ENCODE measurements around the gene CAMK1D. TPM values are rescaled to one million over a fixed set of nuclear protein-coding genes. Genes with fewer than 3 reads are reported as not detected.
"Not testable (repeated sequence)": the region's sequence is repeated elsewhere in the genome, so short reads cannot be mapped to it uniquely, and the experiment has no call there.

CAMK1D gene
- total RNA-seq, 1 donor from 2014 or later = 3.2 TPM

- intact Hi-C loops (cut with DNase I) = loop anchor here (5.0 to 10.0 kb wide), 3 partner anchors 192 to 496 kb away; no protein-coding TSS in a partner anchor
These were observed 363.6 kb downstream of the CAMK1D start for GRCh38 chr10:12712984-12713316.

DNA sequence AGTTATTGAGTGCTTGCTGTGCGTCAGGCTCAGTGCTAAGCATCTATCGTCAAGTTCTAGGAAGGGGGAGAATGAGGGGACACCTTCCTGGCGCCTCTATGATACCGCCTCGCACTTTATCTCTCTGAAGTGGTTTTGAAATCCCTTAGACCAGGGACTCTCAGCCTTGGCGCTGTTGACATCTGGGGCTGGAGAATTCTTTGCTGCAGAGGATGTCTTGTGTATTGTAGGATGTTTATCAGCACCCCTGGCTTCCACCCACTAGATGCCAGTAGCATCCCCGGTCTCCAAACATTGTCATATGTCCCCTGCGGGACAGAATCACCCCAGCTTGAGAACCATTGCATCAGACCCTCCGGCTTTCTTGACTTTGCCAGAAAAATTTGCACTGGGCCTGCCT lies 366.7 kb downstream of the CAMK1D start:
- no peak for DNase-seq (ENCODE audit: low spot score)
- intact Hi-C loops (cut with DNase I) = loop anchor here (10.0 kb wide), 2 partner anchors 189 to 359 kb away; no protein-coding TSS in a partner anchor

More at GRCh38 chr10:12712984-12713316, 363.6 kb downstream of the CAMK1D start:
- not testable (repeated sequence) for DNase-seq (ENCODE audit: low spot score)

GRCh38 chr10:12717981-12718707 lies 368.8 kb downstream of the CAMK1D start:
- intact Hi-C loops (cut with DNase I) = loop anchor here (10.0 kb wide), 2 partner anchors 187 to 357 kb away; no protein-coding TSS in a partner anchor
- no peak for DNase-seq (ENCODE audit: low spot score)

DNA sequence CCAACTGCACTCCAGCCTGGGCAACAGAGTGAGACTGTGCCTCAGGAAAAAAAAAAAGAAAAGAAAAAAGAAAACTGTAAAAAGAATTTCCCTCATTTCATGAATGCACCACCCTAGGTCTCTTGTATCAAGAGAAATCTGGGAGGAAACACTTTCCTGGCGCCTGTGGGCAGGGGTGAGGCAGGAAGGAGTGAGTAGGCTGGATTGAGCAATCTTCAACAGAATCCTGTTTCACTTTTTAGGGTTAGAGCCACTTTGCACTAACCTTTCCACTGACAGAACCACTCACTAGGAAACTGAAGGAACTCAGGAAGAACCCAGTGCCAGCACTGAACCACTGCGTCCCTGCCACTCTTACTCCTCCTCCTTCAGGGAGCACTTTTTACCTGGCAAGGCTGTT lies 370.0 kb downstream of the CAMK1D start:
- DNase-seq (ENCODE audit: low spot score) = no peak
- intact Hi-C loops (cut with DNase I) = loop anchor here (10.0 kb wide), 2 partner anchors 185 to 355 kb away; no protein-coding TSS in a partner anchor

DNA sequence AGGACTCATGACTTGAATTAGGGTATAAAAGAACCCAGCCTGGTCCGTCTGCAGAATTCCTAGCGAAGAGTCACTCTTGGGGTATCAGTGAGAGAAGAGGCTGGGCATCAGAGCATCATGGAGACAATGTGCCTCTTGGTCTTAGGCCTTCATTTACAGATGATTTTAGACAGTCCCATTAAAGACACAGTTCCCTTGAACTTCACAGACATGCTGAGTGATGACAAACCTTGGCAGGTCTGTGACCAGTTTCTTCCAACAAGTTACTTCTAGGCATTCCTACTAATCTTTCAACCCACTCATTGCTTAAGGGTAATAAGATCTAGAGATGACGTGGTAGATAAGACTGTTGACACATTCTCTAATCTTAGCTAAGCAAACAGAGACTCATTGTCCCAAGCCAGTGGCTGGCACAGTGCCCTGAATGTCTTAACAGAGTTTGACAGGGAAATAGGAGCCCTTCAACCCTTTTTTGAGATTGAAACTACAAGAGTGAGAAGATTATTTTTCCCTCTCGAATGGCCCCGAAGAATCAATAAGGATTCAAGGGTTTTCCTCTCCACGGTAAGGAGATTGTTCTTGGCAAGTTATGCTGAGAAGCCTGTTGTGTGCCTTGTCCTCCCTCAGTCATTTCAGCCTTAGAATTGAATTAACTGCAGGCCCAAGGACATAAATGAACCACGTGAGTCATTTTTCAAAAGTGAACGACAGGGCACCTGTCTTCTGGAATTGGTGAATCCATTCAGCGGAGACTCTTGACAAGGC lies 371.1 kb downstream of the CAMK1D start:
- DNase-seq (ENCODE audit: low spot score) = no peak
- intact Hi-C loops (cut with DNase I) = no loop called here

DNA sequence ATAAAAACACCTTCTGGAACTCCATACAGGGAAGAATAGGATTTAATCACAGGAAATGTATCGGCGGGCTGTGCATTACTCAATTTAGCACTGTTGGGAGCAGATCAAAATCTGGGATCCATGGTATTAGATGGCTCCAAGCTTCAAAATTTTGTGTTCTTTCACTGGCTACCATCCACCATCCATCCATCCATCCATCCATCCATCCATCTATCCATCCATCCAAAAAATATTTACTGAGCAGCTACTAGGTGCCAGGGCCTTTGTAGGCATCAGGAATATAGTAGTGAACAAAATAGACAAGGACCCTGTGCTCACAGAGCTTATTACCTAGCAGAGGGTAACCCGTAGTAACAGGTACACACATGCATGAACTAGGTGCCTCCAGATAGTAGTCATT lies 372.0 kb downstream of the CAMK1D start:
- intact Hi-C loops (cut with DNase I) = no loop called here
- DNase-seq (ENCODE audit: low spot score) = no peak

GRCh38 chr10:12723220-12723619 lies 373.9 kb downstream of the CAMK1D start:
- no peak for DNase-seq (ENCODE audit: low spot score)
- intact Hi-C loops (cut with DNase I) = no loop called here

- intact Hi-C loops (cut with DNase I) = no loop called here
- DNase-seq (ENCODE audit: low spot score) = no peak
These were observed 375.6 kb downstream of the CAMK1D start for GRCh38 chr10:12724807-12725579.

DNA sequence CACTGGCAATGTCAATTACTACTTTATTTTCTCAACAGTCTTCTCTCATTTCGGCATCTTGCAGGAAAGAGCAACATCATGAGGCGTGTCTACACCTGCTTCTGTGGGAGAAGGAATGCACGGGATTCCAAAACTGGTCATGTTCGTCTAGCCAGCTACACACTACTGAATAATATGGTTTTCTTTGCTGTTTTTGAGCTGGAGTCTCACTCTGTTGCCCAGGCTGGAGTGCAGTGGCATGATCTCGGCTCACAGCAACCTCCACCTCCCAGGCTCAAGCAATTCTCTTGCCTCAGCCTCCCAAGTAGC lies 376.2 kb downstream of the CAMK1D start:
- DNase-seq (ENCODE audit: low spot score); intact Hi-C loops (cut with DNase I): not testable (repeated sequence)

GRCh38 chr10:12726971-12727831 lies 377.9 kb downstream of the CAMK1D start:
- no peak for DNase-seq (ENCODE audit: low spot score)
- intact Hi-C loops (cut with DNase I) = no loop called here

DNA sequence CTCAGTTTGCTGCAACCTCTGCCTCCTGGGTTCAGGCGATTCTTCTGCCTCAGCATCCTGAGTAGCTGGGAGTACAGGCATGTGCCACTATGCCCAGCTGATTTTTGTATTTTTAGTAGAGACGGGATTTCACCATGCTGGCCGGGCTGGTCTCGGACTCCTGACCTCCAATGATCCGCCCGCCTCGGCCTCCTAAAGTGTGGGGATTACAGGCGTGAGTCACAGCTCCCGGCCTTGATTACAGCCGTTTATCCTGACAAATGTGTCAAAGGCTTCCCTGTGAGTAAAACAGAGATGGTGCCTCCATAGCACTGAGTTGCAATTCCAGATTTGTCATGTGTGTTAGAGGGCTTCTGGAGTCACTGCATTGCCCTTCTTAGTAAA lies 378.5 kb downstream of the CAMK1D start:
- no peak for DNase-seq (ENCODE audit: low spot score)

GRCh38 chr10:12728494-12728893 lies 379.1 kb downstream of the CAMK1D start:
- no peak for DNase-seq (ENCODE audit: low spot score)
- intact Hi-C loops (cut with DNase I) = no loop called here

More for the DNA sequence above, 378.5 kb downstream of the CAMK1D start:
- intact Hi-C loops (cut with DNase I) = no loop called here

- DNase-seq (ENCODE audit: low spot score) = no peak
- intact Hi-C loops (cut with DNase I) = no loop called here
These were observed 380.5 kb downstream of the CAMK1D start for GRCh38 chr10:12729885-12730284.

DNA sequence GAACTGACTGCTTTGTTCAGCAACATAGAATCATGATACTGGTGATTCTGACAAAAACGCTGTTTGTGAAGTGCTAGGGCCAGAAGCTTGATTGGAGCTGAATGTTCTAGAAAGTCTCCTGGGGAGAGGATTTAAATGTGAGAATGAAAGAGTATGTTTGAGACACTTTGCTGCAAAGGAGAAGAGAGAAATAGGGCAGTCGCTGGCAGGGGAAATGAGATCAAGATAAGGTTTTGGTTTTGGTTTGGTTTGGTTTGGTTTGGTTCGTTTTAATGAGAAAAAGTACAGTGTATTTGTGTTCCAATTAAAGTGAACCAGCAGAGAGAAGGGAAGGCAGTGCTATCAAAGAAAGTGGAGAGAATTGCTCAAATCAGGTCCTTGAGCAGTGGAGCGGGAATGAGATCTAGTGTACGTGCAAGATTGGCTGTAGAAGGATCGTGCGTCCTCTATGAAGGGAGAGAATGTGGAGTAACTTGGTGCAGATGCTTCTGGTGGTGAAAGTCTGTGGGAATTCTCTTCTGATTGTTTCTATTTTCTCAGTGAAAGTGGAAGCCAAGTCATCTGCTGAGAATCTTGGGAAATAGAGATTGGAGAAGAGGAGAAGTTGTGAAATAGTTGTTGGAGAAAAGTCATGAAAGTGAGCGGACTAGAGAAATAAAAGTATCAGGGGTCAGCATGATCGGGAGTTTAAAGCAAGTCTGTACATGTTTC lies 381.6 kb downstream of the CAMK1D start:
- intact Hi-C loops (cut with DNase I) = no loop called here

GRCh38 chr10:12733271-12733670 lies 383.9 kb downstream of the CAMK1D start:
- no peak for DNase-seq (ENCODE audit: low spot score)
- intact Hi-C loops (cut with DNase I) = no loop called here

More for the DNA sequence above, 381.6 kb downstream of the CAMK1D start:
- DNase-seq (ENCODE audit: low spot score) = no peak

GRCh38 chr10:12735843-12736462 lies 386.6 kb downstream of the CAMK1D start:
- intact Hi-C loops (cut with DNase I) = no loop called here
- no peak for DNase-seq (ENCODE audit: low spot score)

DNA sequence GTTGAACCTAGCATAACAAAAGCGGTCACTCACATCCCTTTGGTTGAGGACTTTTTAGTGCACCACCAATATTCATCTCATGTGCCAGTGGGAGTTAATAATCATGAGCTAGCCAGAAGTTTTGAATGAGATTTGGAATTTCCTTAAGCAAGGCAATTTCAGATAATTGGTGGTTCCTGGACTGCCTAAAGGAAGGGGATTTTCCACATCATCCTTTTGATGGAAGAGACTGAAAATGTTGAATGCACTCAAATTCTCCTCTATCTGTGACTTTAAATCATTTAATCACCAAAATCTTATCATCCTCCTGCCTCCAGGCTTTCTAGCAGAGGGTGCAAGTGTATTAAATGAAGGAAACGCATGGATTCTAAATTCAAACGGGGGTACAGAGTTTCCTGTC lies 391.5 kb downstream of the CAMK1D start:
- DNase-seq (ENCODE audit: low spot score) = no peak
- intact Hi-C loops (cut with DNase I) = no loop called here

DNA sequence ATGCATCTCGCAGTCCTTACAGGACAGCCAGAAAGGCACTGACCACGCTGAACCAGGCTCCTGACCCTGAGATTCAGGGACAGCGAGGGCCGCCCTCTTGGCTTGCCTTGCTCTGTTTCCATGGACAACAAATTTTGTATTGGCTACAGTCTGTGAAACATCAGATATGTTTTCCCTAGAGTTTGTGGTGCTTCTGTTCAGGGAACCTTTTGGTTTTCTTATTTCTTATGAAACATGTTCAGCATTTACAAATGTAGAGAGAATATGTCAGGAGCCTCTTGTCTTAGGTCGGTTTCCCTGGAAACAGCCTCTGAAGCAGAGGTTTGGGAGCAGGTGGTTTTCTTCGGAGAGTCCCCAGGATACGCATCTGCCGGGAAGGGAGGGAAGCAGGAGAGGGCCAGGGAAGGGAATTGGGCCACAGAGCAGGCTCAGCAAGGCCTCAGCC lies 392.0 kb downstream of the CAMK1D start:
- intact Hi-C loops (cut with DNase I) = no loop called here
- no peak for DNase-seq (ENCODE audit: low spot score)

Measured in cardiac septum (tissue), 1 donor.